22Rv1 (cell line): ENCODE data around the gene PRAMEF33.
"Not testable (repeated sequence)": the region's sequence is repeated elsewhere in the genome, so short reads cannot be mapped to it uniquely, and the experiment has no call there.

ENCODE experiments used
- CTCF ChIP-seq: fragments of 450-650 bp; IDR thresholded peaks from 2 replicates; pipeline ENCODE4 v1.5.1; 2017; ENCODE audit warnings: mild to moderate bottlenecking
- ZFX ChIP-seq: fragments of 450-650 bp; IDR thresholded peaks from 2 replicates; pipeline ENCODE4 v1.6.1; 2017; ENCODE audit warnings: antibody characterized with exemption, borderline replicate concordance

GRCh38 chr1:13289030-13289429 is 14.3 kb upstream of the PRAMEF33 start:
- not testable (repeated sequence) for TF ChIP-seq CTCF, ZFX
